NCI-H1092 treated with DMSO at 0.1 percent for 48 hours (cell line): Measurements from ENCODE around the gene EPHA6.

Experiments used
- DNase-seq: peaks from one replicate; lab custom pipeline; 2025; lab: John Stamatoyannopoulos, UW

EPHA6 gene

DNA sequence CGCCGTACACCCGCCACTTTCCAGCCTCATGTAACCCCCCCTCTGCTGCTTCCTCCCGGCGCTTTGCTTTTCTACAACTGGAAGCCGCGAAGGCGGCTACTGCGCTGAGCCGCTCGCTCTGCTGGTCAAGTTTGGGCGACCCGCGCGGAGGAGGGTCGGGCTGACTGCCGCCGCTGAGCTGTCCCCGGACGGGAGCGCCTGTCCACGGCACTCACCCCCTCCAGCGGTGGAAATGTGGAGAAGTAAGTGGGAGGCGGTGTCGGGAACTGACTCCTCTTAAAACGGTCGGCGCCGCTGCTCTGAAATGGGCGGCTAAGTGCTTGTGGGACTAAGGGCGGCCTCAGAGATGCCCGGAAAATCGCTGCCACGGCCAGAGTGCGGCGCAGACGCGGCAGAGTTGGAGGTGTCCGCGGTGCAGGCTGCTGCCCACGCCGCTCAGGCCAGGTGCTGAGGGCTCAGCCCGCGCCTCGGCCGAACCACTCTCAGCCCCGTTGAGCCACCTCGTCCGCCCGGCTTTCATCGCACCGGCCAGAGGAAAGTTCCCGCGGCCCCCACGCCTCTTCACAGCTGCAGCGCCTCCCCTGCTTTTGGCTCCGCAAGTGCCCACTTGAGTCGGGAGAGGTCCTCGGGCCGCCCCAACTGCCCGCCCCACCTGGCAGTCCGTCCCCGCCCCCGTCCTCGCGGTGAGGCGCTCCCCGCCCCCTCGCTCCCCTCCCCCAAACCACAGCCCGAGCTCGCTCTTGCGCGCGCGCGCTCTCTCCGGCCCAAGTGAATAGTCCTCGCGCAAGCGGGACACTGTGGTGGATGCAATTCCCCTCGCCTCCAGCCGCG, at the start of gene EPHA6:
TSS of gene EPHA6 (plus strand) at position 775 of the 831 bp plus-strand sequence.
- no peak for DNase-seq

DNA sequence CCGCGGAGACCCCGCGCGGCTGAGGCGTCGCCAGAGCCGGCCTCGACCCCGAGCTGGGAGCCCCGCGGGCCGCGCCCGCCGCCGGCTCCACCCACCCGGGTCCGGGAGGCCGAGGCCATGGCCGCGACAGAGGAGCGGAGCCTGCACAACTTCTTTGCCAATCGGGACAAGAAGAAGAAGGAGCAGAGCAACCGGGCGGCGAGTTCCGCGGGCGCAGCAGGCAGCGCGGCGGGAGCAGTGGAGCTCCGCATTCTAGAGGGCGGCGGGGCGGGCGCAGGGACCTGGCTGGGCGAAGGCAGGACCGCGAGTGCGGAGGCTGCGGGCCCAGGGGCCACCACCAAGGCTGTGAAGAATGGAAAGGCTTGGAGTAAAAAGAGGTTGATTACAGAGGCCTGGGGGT, 37.6 kb upstream of the EPHA6 start:
- no peak for DNase-seq

- DNase-seq, result no peak
These were observed 34.6 kb upstream of the EPHA6 start for GRCh38 chr3:96779810-96780209.

DNA sequence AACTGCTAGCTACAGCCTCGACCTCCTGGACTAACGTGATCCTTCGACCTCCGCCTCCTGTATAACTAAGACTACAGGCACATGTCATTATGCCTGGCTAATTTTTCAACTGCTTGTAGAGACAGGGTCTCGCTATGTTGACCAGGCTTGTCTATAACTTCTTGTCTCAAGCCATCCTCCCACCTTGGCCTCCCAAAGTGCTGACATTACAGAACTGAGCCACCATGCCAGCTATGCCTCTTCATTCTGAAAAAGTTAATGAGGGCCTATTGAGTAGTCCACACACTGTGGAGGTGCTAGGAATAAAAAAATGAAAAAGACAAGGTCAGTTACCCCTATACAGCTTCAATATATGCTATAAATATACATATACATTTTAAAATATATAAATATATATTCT, 18.3 kb upstream of the EPHA6 start:
- no peak for DNase-seq

- no peak for DNase-seq
These were observed 10.5 kb upstream of the EPHA6 start for GRCh38 chr3:96803870-96804269.

DNA sequence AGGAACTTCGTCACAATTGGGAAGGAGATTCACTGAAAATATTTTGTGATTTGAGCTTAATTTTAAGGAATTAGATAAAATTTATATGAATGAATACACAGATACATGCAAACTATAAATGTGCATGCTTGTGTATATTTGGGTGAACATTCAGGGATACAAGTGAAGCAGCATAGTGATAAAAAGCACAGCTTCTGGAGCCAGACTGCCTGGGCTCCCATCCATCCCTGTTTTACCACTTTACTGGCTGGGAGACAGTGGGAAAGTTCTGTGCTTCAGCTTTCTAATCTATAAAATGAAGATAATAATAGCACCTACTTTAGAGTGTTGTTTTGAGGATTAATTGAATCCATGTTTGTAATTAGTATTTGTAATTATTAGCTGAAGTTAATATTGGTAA, 8.1 kb upstream of the EPHA6 start:
- no peak for DNase-seq

GRCh38 chr3:96813134-96813819, 1.1 kb upstream of the EPHA6 start:
- peak; percentile 79 for DNase-seq

- DNase-seq, result no peak
These were observed 515 bp downstream of the EPHA6 start for GRCh38 chr3:96814651-96815567.

DNA sequence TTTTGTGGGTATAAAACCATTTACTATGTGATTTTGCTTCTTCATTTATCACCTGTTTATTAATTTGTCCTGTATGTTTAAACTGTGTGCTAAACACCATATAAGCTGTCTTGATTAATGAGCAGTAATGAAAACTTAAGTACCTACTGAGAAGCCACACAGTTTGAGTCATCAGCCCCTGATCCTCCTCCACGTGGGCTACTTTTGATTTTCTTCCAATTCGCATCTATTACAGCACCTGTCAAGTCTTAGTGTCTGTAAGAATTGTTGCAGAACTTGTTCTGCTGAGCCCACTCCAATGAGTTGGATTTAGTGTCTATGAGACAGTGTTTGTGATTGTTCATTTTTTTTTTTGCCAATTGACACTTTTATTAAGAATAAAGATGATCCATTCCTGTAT, 16.8 kb downstream of the EPHA6 start:
- no peak for DNase-seq

DNA sequence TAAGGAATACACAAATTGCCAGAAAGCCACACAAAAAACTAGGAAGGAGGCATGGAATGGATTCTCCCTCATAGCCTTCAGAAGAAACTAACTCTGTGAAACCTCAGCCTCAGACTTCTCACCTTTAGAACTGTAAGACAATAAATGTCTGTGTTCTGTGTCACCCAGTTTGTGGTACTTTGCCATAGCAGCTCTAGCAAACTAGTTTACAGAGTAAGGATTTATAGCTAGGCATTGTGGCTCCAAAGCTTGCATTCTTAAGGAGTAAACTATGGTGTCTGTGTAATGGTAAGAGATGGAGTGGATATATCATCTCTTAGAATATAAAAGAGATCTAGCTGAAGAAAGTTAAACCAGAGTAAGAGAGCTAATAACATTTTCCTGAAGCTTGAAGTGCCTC, 18.9 kb downstream of the EPHA6 start:
- no peak for DNase-seq

DNA sequence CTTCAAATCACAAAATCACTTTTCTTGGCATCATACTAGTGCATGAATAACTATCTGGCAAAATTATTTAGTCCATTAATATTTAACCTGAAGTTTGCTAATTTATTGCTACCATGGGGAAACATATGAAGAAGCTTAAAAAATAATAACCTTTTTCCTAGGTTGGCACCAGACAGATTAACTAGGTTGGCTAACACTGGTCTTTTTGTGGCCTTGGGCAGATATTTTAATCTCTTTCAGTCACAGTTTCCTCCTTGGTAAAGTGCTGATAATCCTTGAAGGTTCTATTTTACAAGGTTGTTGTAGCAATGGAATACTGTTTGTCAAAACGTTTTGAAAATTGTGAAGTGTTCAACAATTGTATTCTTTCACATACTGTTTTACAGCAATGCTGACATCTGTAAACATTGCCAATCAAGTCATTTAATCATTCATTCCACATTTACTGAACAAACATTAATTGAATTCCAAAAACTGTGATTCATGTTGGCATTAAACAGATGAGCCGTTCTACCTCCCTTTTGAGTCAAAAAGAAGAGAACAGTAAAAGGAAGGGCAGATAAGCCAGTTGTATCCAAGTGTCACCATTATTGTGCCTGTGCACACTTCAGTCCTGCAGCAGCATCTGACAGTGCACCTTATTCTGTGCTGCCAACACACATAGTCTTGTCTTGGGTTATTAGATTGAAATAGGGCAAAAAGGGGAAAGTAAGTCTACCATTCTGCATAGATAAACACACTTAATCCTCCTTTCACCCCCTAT, 21.9 kb downstream of the EPHA6 start:
- no peak for DNase-seq

DNA sequence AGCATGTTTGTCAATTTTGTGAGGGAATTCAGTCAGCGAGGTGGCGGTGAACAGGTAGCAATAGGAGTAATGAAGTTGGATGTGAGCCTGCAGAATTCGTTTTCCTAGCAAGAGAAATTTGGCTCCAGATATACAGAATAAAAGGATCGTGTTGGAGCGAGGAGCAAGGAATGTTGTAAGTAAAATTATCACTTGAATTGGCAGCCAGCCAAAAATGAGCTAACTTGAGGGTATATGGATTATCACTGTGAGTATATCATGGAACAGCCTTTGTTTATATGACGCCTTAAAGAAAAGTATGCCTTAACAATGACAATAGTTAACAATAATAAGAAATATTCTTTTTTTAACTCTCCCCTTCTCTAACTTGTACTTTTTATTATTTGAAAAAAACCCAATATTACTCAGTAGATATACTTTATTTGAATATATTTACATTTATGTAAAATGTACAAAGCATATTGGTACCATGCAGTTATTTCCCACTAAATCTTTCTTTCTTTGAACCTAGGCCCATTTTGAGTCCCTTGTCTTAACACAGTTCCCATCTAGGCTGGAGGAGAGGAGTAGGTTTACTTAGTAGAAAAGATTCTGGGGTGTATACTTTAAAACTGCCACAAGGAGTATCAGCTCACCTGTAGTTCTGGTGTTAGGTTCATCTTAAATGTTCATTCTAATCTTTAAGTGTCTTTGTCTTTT, 29.3 kb downstream of the EPHA6 start:
- no peak for DNase-seq

DNA sequence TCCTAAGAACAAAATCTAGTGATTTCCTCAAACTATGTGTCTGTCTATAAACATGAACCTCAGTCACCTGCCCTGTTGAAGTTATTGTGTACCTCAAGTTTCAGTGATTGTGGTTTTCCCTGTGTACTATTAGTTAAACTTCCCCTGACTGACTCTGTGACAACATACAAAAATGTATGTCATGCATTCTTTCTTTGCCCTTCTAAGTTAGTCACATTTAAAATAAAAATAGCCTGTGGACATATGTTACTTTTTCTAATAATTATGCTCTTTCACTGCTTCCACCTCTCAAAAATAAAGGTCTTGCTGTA, 29.8 kb downstream of the EPHA6 start:
- DNase-seq, result no peak

GRCh38 chr3:96852849-96853248, 38.5 kb downstream of the EPHA6 start:
- no peak for DNase-seq

DNA sequence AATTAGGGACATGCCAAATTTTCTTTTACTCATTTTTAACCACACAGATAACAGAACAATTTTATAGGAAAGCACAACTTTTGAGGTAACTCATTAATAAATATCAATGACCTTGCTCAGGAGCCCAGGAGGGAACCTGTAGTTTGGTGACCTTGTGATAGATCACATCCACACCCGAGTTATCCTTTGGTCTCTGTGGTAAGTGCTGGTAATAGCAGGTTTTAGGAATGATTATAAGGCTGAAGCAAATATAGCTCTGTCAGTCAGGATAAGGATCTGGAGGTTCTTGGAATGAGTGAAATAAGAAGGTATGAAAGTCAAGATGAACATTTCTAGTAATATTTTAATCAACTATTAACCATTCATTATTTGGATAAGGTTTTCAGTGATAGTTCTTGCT, 46.5 kb downstream of the EPHA6 start:
- DNase-seq, result no peak

DNA sequence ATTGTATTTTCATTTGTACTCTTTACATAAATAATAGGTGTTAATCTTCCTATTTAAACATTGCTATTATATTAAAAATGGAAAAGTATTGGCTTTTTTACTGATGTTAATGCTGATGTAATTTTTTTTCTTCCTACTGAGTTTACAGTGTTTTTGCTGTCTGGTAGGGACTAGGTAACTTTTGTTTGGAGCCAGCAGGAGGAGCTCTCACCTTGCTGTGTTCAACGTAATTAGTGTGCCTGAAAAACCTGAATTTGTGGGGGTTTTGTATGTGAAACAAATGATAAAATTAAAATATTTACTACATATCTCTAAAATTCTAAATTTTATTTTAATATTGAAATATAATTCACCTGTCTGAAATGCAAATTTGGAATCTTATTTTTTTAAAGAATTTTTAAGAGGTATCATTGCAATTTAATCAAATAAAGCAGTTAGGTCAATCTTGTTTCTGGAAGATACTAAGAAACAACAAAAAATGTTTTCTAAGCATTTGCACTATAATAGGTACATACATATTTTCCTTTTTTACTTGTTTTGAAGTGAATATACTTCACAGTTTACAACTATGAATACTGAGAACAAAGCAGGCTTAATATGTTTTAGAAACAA, 48.8 kb downstream of the EPHA6 start:
- peak; percentile 59 for DNase-seq

- no peak for DNase-seq
These were observed 51.2 kb downstream of the EPHA6 start for GRCh38 chr3:96865605-96866004.

DNA sequence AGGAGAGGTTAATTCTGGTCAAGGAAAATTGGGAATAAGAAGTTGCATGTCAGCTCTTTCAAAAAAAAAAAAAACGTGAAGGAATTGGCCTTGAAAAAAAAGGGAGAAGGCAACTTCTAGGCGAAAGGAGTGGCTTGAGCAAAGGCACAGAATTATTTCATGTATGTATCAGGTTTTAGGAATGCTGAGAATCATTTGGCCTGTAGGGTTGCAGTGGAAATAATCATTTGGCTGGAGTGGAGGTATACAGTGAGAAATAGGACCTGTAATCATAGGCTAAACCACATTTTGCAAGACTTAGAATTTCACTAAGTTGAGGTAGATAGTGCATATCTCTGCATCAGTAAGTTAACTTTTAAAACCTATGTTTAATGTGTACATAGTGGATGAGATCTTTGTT, 54.9 kb downstream of the EPHA6 start:
- DNase-seq, result no peak

GRCh38 chr3:96877510-96877909, 63.1 kb downstream of the EPHA6 start:
- no peak for DNase-seq

GRCh38 chr3:96900031-96900430, 85.6 kb downstream of the EPHA6 start:
- DNase-seq, result no peak

- DNase-seq, result no peak
These were observed 86.2 kb downstream of the EPHA6 start for GRCh38 chr3:96900566-96900965.
